RWPE2 (cell line): ENCODE data around the gene SEMA4D.

Experiments
- ATAC-seq: fragments of 200-7000 bp; cut with Tn5 transposase; 3 replicates; pipeline ENCODE4 v1.9.1; 2021; ENCODE audit warnings: low read depth
- DNase-seq: peaks from one replicate; pipeline ENCODE4 v3.0.0-alpha.2; 2020; ENCODE audit warnings: low spot score
- H3K27ac ChIP-seq: fragments of 450-650 bp; 2 replicates; pipeline ENCODE4 v1.5.1; 2017; ENCODE audit warnings: mild to moderate bottlenecking; ENCODE audit not compliant: poor library complexity, severe bottlenecking
- H3K27me3 ChIP-seq: fragments of 250-450 bp; sonication (Bioruptor Pico); 2 replicates; pipeline ENCODE4 v1.5.1; 2021; ENCODE audit warnings: mild to moderate bottlenecking, moderate library complexity; ENCODE audit not compliant: insufficient read depth, poor library complexity, severe bottlenecking
- H3K36me3 ChIP-seq: fragments of 250-450 bp; sonication (Bioruptor Pico); 2 replicates; pipeline ENCODE4 v1.5.1; 2020; ENCODE audit warnings: low read depth, mild to moderate bottlenecking, moderate library complexity
- H3K4me1 ChIP-seq: fragments of 250-450 bp; sonication (Bioruptor Pico); 2 replicates; pipeline ENCODE4 v1.5.1; 2021; ENCODE audit warnings: mild to moderate bottlenecking, moderate library complexity; ENCODE audit not compliant: insufficient read depth, poor library complexity, severe bottlenecking
- H3K4me3 ChIP-seq: fragments of 250-450 bp; sonication (Bioruptor Pico); 2 replicates; pipeline ENCODE4 v1.5.1; 2021; ENCODE audit warnings: mild to moderate bottlenecking, moderate library complexity; ENCODE audit not compliant: severe bottlenecking
- H3K9me3 ChIP-seq: fragments of 250-450 bp; sonication (Bioruptor Pico); 2 replicates; pipeline ENCODE4 v1.5.1; 2021; ENCODE audit warnings: mild to moderate bottlenecking, moderate library complexity; ENCODE audit not compliant: severe bottlenecking
- TF ChIP-seq, protein P1 (sequence below): fragments of 450-650 bp; IDR thresholded peaks from one replicate; pipeline ENCODE4 v1.5.1; 2017; ENCODE audit warnings: mild to moderate bottlenecking, moderate library complexity; ENCODE audit not compliant: poor library complexity, severe bottlenecking

The SEMA4D gene

DNA sequence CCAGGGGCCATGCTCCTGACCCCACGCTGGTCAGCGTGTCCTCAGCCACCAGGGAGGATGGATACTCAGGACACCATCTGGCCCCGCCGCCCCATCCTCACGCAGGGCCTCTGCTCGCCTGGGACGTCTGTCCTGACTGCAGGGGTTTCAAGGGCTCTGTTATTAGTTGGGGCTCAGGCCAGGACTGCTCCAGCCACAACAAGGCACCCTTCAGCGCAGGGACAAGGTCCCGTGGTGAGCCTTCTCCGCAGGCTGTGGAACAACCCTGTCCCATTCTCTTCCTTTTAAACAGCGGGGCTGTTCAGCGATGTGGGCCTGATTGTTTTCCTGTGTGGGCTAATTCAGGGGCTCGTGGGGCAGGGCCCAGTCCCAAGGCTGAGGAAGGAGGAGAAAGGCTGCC, 61.6 kb downstream of the SEMA4D start:
- TF ChIP-seq, protein P1, sequence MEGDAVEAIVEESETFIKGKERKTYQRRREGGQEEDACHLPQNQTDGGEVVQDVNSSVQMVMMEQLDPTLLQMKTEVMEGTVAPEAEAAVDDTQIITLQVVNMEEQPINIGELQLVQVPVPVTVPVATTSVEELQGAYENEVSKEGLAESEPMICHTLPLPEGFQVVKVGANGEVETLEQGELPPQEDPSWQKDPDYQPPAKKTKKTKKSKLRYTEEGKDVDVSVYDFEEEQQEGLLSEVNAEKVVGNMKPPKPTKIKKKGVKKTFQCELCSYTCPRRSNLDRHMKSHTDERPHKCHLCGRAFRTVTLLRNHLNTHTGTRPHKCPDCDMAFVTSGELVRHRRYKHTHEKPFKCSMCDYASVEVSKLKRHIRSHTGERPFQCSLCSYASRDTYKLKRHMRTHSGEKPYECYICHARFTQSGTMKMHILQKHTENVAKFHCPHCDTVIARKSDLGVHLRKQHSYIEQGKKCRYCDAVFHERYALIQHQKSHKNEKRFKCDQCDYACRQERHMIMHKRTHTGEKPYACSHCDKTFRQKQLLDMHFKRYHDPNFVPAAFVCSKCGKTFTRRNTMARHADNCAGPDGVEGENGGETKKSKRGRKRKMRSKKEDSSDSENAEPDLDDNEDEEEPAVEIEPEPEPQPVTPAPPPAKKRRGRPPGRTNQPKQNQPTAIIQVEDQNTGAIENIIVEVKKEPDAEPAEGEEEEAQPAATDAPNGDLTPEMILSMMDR: no peak
- H3K27me3 ChIP-seq: no peaks in the 10 kb centered on the region
- no peaks in the 10 kb centered on the region for H3K36me3 ChIP-seq
- ATAC-seq (no peak), DNase-seq (no peak)
- peaks cover 8% of the 10 kb centered on the region for H3K4me1 ChIP-seq
- H3K9me3 ChIP-seq: no peaks in the 10 kb centered on the region
- H3K4me3 ChIP-seq: no peak overlapping the region
- H3K27ac ChIP-seq: no peak overlapping the region

GRCh38 chr9:89435071-89435823, 62.7 kb downstream of the SEMA4D start:
- ATAC-seq: peak; percentile 90
- H3K27ac ChIP-seq: no peak overlapping the region
- no peaks in the 10 kb centered on the region for H3K27me3 ChIP-seq
- TF ChIP-seq, protein P1: no peak
- no peaks in the 10 kb centered on the region for H3K9me3 ChIP-seq
- peaks cover 8% of the 10 kb centered on the region for H3K4me1 ChIP-seq
- peak; percentile 89 for DNase-seq
- no peaks in the 10 kb centered on the region for H3K36me3 ChIP-seq
- no peak overlapping the region for H3K4me3 ChIP-seq

DNA sequence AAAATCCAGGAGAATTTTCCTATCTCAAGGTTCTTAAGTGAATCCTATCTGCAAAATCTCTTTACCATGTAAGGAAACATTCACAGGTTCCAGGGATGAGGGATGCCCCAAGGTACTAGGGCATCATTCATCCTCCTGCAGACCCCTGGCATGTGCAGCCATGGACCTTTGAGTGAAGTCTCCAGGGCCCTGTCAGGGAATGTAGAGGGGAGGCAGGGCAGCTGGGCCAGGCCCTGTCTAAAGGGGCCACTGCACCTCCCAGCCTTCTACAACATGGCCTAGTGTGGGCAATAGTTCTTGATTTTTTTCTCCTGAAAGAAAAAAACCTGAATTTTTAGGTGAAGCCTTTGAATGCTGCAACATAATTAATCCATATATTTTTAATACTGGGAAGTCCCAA, 63.3 kb downstream of the SEMA4D start:
- H3K27ac ChIP-seq: no peak overlapping the region
- H3K27me3 ChIP-seq: no peaks in the 10 kb centered on the region
- ATAC-seq (no peak), DNase-seq (no peak)
- TF ChIP-seq, protein P1: no peak
- H3K9me3 ChIP-seq: no peaks in the 10 kb centered on the region
- no peak overlapping the region for H3K4me3 ChIP-seq
- H3K36me3 ChIP-seq: no peaks in the 10 kb centered on the region
- peaks cover 8% of the 10 kb centered on the region for H3K4me1 ChIP-seq

GRCh38 chr9:89433826-89434225, 64.1 kb downstream of the SEMA4D start:
- H3K36me3 ChIP-seq: no peaks in the 10 kb centered on the region
- no peak overlapping the region for H3K27ac ChIP-seq
- ATAC-seq (no peak), DNase-seq (no peak)
- H3K9me3 ChIP-seq: no peaks in the 10 kb centered on the region
- no peaks in the 10 kb centered on the region for H3K27me3 ChIP-seq
- H3K4me3 ChIP-seq: no peak overlapping the region
- TF ChIP-seq, protein P1: no peak
- peaks cover 8% of the 10 kb centered on the region for H3K4me1 ChIP-seq

DNA sequence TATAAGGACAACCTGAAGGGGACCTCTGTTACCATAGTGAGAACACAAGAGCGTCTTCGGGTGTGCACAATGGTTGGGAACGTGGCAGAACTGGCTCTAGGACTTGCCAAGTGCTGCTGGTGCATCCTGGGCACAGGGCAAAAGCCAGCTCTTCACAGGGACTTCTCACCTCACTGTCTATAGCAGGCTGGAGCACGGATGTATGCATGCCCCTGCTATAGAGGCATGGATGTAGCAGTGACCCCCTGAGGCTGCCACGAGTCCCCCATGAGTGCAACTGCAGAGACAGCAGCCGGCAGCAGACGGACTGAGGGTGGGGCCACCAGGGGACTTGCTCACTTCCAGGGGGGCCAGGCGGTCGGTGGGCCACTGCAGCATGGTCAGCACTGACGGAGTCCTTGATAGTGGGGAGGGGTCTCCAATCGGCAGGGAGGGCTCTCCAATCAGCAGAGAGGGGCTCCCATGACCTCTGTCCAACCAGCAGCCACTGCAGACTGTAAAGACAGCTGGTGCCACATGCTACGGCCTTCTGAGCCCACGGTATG, 64.9 kb downstream of the SEMA4D start:
- no peaks in the 10 kb centered on the region for H3K9me3 ChIP-seq
- H3K36me3 ChIP-seq: no peaks in the 10 kb centered on the region
- no peaks in the 10 kb centered on the region for H3K27me3 ChIP-seq
- no peak for DNase-seq
- ATAC-seq: no peak
- no peak overlapping the region for H3K4me3 ChIP-seq
- TF ChIP-seq, protein P1: no peak
- H3K27ac ChIP-seq: no peak overlapping the region
- peaks cover 8% of the 10 kb centered on the region for H3K4me1 ChIP-seq
